NCI-H510A treated with DMSO at 0.1 percent for 48 hours (cell line): Measurements from ENCODE around the gene PRR7.

Experiments
- DNase-seq: peaks from one replicate; lab custom pipeline; 2025; lab: John Stamatoyannopoulos, UW

Gene PRR7

GRCh38 chr5:177499842-177500241, 53.2 kb downstream of the PRR7 start:
- no peak for DNase-seq

- DNase-seq, result peak; percentile 32
Measured at GRCh38 chr5:177500685-177501522, 54.3 kb downstream of the PRR7 start.

GRCh38 chr5:177501874-177502678, 55.5 kb downstream of the PRR7 start:
- DNase-seq, result no peak

- DNase-seq, result no peak
Measured at GRCh38 chr5:177502886-177503285, 56.3 kb downstream of the PRR7 start.

- no peak for DNase-seq
Measured at GRCh38 chr5:177503351-177504085, 56.9 kb downstream of the PRR7 start.

- no peak for DNase-seq
Measured at GRCh38 chr5:177504086-177505056, 57.8 kb downstream of the PRR7 start.

GRCh38 chr5:177505075-177505474, 58.5 kb downstream of the PRR7 start:
- no peak for DNase-seq
